HG02678 (cell line): ENCODE results near the gene TRABD2B.

ENCODE experiments used
- ATAC-seq: cut with Tn5 transposase; IDR thresholded peaks from one replicate; pipeline ENCODE4 v1.9.1; 2021; ENCODE audit warnings: mild to moderate bottlenecking, moderate library complexity; ENCODE audit not compliant: unreplicated experiment

Gene TRABD2B

DNA sequence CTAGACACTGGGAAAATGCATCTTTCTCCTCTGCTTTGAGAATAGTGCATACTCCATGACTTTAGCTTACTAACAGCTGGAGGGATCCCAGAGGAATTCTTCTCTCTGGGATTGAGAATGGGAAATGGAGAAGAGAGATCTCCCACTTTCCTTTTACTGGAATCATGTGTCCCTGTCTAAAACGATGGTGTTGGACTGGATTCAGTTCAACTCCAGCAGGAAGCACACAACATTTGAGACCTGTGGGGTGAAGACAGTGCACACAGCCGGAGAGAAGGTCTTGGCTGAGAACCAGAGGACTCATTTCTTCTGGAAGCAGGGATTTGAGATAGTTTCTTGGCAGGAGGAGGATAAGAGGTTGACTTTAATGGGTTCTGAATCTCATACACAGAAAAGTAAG lies 58.7 kb downstream of the TRABD2B start:
- ATAC-seq, result no peak

DNA sequence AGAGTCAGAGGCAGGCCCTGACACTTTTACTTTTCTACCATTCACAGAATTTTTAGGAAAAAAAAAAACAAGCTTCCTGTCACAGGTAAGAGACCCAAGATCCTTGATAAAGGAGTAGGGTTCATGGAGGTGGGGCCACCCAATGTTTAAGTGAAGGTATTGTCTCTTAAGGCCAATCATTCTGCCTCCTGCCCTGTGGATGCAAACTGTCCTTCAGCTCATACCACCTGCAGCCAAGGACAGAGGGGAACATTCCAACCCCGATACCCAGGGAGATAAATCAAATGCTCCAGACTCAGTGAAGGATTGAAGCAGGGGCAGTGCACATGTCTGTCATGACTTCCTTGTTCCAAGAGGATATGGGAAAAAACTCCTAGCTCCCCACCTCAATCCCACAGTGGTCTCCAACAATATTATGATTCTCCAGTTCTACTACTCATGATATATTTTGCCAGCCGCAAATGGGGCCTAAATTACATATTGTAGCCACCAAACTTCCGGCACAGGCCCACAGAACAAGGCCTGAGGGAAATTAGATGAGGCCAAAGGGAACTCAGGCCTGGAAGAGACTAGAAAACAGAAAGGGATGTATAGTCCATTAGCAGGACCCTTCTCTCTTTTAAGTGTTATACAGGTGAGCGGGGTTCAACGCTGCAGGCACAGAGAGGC lies 59.5 kb downstream of the TRABD2B start:
- ATAC-seq, result no peak

DNA sequence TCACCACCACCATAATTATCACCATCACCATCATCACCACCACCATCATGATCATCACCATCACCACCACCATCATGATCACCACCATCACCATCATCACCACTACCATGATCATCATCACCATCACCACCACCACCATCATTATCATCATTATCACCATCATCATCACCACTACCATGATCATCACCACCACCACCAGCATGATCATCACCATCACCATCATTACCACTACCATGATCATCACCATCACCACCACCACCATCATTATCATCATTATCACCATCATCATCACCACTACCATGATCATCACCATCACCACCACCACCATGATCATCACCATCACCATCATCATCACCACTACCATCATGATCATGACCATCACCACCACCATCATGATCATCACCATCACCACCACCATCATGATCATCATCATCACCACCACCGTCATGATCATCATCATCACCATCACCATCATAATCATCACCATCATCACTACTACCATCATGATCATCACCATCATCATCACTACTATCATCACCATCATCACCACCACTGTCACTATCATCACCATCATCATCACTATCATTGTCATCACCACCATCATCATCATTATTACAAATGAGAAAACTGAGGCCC lies 60.2 kb downstream of the TRABD2B start:
- no peak for ATAC-seq

DNA sequence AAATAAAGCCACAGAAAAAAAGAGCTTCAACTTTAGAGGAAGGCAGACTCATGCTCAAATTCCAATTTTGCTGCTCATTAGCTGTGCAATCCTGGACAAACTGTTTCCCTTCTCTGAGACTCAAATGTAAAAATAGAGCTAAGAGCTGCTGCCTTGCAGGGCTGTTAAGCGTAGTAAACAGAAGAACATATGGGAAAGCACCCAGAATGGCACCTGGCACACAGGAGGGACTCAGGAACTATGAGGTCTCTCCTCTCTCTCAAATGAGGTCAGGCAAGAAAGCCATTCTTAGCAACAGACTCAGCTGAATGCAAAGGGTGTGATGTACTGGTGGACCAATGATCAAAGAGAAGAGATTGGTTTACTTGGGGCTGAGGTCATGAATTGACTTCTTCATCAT lies 61.3 kb downstream of the TRABD2B start:
- ATAC-seq, result no peak

DNA sequence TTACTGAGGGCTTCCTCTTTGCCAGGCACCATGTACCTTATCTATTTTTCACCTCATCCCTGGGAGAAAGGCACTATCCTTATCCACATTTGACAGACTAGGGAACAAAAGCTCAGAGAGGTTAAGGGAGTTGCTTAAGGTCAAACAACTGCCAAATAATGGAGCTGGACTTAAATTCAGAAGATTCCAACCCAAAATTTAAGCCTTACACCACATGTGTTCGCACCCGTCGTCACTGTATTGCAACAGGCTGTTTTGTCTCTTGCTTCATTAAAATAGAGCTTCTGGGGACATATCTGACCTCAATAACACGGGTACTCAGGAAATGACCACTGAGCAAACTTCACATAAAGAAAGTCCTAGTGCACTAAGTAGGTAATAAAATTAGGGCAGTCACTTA lies 62.0 kb downstream of the TRABD2B start:
- no peak for ATAC-seq

DNA sequence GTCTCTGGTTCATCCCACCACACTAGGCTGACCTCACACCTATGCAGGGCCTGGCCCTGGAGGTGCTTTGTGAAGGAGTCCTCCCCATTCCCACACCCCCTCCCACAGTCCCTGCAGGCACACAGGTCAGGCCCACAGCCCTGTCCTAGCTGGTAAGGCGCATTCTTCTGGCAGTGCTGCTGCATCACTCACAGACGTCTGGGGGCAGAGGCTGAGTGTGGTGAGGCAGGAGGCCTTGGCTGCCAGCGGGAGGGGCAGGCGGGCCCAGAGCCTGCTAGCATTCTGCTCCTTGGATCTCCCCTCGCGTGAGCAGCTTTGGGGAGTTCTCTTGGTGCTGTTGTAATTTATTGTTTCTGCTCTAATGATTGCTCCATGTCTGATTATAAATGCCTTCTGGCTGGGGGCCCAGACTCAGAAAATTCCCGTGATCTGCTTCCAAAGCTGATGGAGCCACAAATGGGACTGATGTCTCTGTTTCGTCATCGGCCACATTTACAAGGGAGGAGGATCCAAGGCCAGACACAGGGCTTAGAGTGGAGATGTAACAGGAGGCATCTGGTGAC lies 62.9 kb downstream of the TRABD2B start:
- no peak for ATAC-seq

DNA sequence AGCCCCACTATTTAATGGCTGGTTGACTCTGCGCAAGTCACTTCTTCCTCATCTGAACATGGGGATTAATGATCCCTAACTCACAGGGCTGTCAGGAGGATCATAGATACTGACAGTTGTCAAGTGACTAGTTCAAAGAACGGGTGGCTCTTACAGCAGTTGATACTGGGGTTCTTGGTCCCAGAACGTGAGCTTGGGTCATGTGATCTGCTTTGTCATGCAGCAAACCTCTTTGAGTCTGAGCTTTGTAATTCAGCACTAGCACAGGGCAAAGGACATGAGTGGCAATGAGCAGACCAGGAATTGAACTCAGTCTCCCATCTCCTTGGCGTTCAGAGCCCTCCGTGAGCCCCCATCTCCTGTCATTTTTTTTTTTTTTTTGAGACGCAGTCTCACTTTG lies 64.4 kb downstream of the TRABD2B start:
- ATAC-seq, result no peak

DNA sequence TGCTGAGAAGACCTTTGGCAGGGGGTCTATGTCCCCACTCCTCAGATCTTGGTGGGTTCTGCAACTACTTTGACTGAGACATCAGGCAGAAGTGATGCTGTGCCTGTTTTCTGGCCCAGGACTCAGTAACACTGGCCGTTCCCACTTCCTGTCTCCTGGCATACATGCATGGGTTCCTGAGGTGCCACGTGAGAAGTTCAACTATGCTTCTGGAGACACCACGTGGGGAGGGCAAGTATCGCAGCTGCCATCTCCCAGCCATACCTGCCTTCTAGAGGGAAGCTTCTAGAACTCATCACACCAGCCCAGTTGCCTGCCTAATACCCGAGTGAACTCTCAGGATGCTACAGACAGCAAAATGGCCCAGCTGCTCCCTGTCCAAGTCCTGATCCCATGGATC lies 65.8 kb downstream of the TRABD2B start:
- no peak for ATAC-seq

DNA sequence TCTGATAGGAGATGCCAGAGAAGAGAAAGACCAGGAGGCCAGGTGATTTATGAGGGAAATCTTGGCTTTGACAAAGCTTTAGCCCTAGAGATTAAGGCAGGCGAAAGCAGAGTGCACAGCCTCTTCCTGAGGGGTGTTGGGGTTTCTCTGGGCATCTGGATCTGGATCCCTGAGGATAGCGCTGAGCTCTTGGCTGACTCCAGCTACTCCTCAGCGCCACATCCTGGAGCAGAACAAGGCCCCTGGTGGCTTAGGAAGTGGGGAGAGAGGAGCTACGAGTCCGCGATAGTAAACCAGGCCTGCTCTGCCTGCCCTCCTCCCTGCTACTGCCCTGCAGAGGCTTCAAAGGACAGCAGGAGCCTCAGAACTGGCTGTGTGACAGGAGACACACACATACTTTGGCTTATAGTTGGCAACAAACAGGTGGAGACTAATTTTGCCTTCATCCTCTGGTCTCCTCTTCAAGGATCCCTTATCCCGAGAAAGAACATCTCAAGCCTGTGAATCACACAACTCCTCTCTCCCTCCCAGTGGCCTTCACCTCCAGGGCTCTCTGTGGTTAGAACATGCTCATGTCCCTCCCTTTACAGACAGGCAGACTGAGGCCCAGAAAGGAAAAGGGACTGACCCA lies 66.9 kb downstream of the TRABD2B start:
- no peak for ATAC-seq

DNA sequence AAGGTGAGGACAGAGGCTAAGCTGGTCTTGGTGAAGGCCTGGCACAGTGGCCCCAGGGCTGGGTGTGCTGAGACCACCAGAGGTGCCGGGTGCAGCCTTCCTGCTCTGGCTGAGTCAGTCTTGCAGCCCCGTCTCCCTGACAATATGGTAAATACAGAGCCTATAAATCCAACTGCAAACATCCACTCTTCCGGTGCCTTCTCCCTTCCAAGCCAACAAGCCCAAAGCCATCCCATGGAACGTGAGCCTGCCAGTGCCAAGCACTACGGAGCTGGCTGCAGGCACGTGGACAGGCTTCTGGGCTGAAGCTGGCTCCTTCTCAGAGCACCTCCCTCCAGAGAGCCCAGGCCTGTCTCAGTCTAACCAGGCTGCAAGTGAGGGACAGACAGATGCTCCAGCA lies 70.0 kb downstream of the TRABD2B start:
- ATAC-seq, result no peak

DNA sequence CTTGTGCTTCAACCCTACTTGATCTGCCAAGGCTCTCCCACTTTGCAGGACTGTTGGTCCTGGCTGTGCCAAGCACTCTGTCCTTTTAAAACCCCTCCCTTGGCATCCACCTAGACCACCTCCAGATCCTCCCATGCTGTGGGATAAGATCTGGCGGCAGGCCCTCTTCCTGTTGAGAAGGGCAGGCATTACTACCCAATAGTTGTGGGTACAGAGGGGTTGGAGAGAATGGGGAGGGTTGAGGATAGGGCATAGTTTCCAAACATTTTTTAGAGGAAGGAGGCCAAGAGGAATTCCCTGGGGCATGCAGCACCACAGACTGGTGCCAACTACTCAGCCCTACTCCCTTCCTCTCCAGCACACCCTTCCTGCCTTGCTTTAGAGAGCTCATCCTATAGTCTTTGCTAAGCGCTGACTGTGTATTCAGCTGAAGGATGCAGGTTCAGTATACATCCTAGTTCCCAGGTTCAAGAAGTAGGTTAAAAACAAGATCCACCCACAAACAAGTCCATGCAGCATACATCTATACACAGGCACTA lies 70.7 kb downstream of the TRABD2B start:
- ATAC-seq, result no peak

DNA sequence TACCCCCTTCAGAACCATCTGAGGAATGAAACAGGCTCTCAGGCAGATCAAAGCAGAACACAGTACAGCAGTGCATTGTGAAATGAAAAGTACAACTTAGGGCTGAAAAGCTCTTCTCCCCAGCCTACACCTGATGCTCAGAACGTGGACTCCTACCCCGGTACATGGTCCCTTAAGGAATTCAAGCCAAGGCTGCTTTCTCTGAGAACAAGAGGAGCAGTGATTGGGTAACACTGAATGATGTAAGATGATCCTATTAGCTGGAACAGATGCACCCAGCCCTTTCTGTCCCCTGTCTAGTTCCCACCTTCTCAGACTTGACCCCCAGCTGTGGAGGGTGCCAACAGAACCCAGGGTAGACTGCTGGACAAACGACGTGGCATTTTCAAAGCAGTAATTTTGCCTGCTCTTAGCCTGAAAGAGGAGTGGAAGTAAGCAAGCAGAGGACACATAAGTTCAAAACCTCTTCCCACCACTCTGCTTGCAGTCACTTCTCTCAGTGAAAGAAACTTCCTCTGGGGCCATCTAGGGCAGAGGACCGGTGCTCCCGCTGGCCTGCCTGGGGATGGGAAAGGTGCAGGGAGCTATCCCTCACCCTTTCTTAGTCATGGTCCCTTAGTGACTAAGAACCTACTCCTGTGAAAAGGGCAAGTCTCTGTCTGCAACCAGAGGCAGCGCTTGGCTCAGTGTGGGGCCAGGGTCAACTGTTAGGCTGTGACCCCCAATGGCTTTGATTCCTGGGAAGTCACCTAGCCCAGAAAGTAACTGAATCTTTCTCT lies 72.7 kb downstream of the TRABD2B start:
- no peak for ATAC-seq

DNA sequence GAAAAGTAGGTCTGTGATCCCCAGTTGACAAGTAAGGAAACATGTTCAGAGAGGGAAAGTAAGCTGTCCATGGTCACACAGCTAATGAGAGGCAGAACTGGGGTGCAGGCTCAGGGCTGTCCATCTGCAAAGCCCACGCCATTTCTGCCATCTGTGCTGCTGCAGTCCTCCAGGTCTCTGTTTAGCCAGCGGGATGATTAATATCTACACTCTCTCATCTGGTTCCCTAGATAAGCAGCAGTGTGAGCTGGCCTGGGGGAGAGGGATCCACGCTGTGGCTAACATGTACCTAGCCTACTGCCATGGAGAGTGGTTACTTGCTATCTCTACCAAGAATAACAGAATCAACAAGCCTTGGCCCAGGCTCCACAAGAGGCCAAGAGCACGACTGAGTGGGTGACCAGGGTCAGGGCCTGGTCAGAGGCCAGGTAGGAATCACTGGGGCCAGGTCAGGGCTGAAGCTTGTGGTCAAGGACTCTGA lies 75.2 kb downstream of the TRABD2B start:
- no peak for ATAC-seq

DNA sequence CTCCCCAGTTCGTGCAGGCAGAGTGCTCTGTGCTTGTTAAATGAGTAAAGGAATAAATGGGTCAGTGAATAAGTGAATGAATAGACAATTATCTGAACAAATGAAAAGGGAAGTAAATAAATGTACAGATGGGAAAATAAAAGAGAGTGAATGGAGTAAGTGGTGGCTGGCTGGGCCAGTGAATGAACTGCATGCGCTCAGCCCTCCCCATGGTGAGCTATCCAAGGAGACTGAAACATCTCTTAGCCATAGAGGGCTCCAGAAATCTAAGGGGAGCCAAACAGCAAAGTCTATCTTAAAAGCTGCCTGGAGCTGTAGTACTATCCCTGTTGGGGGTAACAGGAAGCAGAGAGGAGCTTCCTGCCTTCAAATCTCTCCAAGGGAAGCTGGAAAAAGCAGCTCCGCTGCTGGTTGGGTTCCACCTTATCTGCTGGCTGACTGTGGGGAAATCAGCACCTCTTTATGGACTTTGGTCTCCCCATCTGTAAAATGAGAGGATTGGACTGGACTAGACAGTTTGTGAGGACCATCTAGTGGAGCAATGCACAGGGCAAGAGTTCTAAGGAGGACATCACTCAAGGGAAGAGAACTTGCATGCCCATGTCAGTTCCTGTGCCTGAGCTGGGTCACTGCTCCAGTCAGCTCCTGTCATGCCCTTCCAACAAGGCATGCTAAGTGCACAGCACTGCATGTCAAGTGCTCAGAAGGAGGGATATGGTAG lies 77.9 kb downstream of the TRABD2B start:
- ATAC-seq, result no peak

DNA sequence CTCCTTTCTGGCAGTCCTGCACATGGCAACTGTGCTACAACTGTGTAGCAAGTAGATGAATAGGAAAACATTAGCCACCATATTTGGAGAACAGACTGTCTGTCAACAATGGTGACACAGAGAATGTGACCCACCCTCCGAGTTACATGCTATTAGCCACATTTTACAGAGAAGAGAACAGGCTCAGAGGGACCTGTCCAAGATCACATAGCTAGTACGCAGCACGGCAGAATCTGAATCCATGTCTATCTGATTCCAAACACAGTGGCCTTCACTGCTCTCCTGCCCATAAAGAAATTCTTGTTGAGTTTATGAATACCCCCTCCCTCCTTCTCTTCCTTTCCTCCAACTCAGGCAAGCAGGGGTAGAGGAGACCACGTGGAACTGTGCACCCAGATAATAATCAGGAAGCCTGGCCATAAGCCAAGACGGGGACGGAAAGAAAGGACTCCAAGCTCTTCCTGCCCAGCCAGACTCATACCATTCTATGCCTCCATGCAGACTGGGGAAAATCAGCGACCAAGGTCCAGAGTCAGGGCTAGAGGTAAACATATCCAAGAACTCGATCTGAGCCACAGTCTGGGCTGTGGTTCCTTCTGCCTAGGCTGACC lies 78.8 kb downstream of the TRABD2B start:
- ATAC-seq, result no peak

DNA sequence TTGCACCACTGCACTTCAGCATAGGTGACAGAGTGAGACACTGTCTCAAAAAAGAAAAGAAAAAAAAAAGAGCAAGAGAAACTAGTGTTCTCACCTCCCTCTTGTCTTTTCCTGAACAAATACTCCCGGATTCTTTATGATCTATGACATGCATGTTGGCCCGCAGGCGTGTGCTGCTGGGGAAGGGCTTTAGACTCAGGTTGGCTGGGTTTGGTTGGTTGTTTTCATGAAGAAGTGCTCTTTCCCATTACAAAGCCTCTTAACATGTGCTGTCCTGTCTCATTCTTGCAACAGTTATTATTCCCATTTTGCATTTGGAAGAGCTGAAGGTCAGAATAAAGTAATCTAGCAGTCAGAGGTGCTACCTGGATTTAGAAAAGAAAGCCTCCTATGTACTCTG lies 79.5 kb downstream of the TRABD2B start:
- ATAC-seq, result no peak

DNA sequence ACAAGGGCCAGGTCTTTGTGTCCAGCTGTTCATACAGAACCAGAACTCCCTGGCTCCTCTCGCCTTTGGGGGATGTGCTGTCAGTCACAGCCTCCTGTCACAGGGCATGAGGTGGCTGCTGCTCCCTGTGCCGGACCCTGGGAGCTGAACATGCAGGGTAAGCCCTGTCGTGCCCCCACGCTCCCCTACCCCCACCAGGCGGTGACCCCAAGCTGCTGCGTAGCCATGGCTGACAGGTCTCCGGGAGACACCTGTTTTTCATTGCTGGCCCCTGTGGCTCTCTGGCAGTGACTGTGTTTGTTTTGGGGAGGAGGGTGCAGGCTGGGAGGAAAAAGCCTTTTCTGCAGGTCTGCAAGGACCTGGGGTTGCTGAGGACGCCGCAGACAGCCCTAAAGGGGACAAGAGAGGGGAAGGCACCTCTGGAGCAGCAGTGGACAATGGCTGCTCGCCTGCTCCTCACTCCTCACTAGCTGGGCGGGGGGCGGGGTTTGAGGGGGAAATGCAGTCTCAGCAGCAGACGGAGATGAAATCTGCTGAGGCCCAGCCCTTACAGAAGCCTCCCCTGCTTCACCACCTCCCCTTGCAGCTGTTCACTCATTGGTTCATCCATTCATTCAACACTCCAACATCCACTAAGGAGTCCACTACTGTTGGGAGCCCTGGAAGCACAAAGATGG lies 81.4 kb downstream of the TRABD2B start:
- ATAC-seq, result no peak

DNA sequence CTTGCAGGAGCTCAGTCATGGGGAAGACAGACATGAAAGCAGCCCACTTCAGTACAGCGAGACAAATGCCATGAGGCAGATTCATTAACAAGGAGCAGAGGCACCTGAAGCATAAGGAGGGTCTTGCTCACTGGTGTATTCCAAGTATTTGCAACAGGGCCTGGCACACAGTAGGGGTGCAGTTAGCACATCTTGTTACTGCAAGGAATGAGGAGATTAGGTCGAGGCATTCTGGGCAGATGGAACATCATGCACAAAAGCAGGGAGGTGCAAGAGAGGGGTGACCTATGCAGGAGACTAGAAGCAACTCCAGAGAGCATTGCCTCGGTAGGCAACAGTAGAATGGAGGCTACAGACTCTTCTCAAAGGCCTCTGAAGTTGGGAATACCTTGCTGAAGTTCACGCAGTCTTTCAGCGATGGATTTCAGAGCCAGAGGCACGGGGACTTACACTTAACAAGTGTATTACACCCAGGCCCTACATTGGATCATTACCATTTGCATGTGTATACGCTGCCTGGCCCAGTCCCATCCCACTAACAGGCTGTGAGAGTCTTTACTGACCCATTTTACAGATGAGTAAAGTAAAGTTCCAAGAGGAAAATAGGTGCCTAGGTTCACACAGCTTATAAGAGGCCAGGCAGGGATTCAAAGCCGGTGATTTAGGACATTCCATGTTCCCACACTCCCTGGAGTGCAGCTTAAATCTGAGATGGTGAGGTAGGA lies 82.1 kb downstream of the TRABD2B start:
- no peak for ATAC-seq
